ENCODE data around the gene GRB7.
"Not testable (repeated sequence)": the region's sequence is repeated elsewhere in the genome, so short reads cannot be mapped to it uniquely, and the experiment has no call there.

GRB7 gene

DNA sequence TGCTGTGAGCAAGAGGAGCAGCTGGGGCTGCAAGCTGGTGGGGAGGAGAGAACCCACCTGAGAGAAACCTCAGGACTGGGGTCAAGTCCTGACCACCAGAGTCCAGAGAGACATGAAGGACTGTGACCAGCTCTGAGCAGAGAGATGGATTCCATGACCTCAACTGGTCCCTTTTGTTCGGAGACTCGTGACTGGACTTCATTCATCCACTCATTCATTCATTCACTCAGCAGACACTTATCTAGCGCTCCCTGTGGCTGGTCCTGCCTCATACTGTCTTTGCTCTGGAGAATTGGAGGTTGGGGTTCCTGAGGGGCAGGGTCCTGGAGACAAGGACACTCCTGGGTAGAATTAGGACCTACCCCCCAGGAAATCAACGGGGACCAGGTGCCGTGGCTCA is 33.8 kb upstream of the GRB7 start:
- no peak overlapping the region for H3K4me3 Mint-ChIP-seq
- no peak overlapping the region for H3K27ac Mint-ChIP-seq
- peaks cover 16% of the 10 kb centered on the region for H3K27me3 Mint-ChIP-seq
- H3K9me3 Mint-ChIP-seq (ENCODE audit: low read depth), result no peaks in the 10 kb centered on the region
- no peaks in the 10 kb centered on the region for H3K36me3 Mint-ChIP-seq
- peaks cover 23% of the 10 kb centered on the region for H3K4me1 Mint-ChIP-seq (ENCODE audit: low read depth)

DNA sequence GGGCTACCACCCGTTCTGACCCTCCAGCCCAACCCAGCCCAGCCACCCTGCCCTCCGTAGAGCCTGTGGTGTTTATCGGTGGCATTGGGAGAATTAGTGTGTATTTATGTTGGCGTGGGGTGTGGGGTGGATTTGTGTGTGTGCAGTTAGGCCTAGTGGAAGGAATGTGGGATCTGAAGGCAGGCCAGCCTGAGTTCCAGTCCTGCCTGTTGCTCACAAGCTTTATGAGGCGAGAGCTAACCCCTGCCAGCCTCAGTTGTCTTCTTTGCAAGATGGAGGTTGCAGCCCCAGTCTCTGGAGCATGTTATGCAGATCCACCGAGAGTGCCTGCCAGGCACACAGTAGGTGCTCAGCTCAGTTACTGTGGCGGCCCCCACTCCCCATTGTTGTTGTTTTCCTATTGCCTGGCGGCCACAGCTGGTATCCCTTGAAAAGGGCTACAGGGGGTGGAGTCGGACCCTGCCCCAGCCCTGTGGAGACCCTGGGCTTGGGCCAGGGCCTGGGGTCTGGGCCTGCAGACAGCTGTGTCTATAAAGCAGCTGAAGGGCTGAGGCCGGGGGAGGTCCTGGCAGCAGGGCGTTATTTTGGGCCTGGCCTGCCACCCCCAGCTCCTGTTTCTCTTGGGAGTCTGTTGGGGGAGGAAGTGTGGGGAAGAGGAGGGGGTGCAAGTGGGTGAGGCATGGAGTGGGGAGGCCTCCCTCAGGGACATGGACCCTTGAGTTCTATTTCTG is 32.8 kb upstream of the GRB7 start:
- no peak overlapping the region for H3K27ac Mint-ChIP-seq
- H3K4me3 Mint-ChIP-seq, result no peak overlapping the region
- peaks cover 9% of the 10 kb centered on the region for H3K27me3 Mint-ChIP-seq
- H3K36me3 Mint-ChIP-seq, result no peaks in the 10 kb centered on the region
- H3K9me3 Mint-ChIP-seq (ENCODE audit: low read depth), result no peaks in the 10 kb centered on the region
- peaks cover 22% of the 10 kb centered on the region for H3K4me1 Mint-ChIP-seq (ENCODE audit: low read depth)

DNA sequence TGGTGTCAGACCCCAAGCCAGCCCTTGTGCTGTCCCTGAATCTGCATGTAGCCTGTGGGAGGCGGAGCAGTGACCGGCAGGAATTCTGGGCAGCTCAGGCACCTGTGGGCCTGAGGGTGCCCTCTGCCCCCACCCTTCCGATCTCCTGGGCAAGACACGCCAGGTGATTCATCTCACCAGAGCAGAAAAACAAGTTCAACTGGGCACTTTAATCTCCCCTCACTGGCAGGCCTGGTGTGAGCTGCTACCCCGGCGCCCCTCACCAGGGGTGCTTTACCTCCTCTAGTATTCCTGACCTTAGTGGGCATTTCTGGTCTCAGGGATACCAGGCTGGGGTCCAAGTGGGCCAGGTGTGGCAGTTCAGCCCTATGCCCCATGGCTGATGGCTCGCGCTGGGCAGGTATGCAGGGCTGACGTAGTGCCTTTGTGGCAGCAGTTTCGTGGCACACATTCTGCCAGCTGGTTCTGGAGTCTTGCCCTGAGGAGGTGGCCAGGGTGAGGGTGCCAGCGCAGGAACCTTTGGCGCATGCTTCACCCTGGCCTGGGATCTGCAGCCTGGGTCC is 31.9 kb upstream of the GRB7 start:
- H3K4me1 Mint-ChIP-seq (ENCODE audit: low read depth), result peaks cover 22% of the 10 kb centered on the region
- H3K27ac Mint-ChIP-seq, result no peak overlapping the region
- H3K36me3 Mint-ChIP-seq, result no peaks in the 10 kb centered on the region

DNA sequence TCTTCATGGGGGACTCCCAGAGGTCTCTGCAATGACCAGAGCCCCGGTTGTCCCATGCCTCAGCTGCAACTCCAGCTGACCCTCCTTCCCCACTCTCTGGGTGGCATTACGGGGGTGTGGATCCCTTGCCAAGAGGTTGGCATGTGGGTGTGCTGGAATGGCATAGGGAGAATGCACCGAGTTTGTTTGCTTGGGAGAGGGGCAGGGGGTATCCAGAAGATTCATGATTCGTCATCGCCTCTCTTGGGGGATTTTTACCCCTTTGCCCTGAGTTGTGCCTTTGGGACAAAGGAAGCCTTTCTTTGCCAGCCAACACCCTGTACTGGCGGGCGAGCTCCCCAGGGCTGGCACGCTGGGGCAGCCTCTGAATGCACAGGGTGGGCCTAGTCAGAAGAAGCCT is 31.4 kb upstream of the GRB7 start:
- H3K27me3 Mint-ChIP-seq, result peaks cover 4% of the 10 kb centered on the region
- H3K36me3 Mint-ChIP-seq, result no peaks in the 10 kb centered on the region
- peaks cover 20% of the 10 kb centered on the region for H3K4me1 Mint-ChIP-seq (ENCODE audit: low read depth)
- H3K9me3 Mint-ChIP-seq (ENCODE audit: low read depth), result no peaks in the 10 kb centered on the region
- H3K27ac Mint-ChIP-seq, result no peak overlapping the region
- no peak overlapping the region for H3K4me3 Mint-ChIP-seq

More for the DNA sequence above, 31.9 kb upstream of the GRB7 start:
- Mint-ChIP-seq H3K9me3 (ENCODE audit: low read depth) (no peaks in the 10 kb centered on the region), H3K27me3 (peaks cover 9% of the 10 kb centered on the region), H3K4me3 (no peak overlapping the region)

DNA sequence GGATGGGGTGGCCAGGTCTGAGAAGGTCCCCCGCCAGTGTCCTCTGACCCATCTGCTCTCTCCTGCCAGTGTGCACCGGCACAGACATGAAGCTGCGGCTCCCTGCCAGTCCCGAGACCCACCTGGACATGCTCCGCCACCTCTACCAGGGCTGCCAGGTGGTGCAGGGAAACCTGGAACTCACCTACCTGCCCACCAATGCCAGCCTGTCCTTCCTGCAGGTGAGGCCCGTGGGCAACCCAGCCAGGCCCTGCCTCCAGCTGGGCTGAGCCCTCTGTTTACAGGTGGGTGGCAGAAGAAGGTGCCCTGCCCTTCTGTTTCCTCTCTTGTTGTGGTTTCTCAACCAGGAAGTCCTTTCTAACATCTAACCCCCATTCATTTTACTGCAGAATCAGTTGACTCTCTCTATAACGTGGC is 30.8 kb upstream of the GRB7 start:
- H3K27me3 Mint-ChIP-seq, result no peaks in the 10 kb centered on the region
- no peak overlapping the region for H3K4me3 Mint-ChIP-seq
- no peaks in the 10 kb centered on the region for H3K9me3 Mint-ChIP-seq (ENCODE audit: low read depth)
- no peaks in the 10 kb centered on the region for H3K36me3 Mint-ChIP-seq
- no peak overlapping the region for H3K27ac Mint-ChIP-seq
- peaks cover 20% of the 10 kb centered on the region for H3K4me1 Mint-ChIP-seq (ENCODE audit: low read depth)

DNA sequence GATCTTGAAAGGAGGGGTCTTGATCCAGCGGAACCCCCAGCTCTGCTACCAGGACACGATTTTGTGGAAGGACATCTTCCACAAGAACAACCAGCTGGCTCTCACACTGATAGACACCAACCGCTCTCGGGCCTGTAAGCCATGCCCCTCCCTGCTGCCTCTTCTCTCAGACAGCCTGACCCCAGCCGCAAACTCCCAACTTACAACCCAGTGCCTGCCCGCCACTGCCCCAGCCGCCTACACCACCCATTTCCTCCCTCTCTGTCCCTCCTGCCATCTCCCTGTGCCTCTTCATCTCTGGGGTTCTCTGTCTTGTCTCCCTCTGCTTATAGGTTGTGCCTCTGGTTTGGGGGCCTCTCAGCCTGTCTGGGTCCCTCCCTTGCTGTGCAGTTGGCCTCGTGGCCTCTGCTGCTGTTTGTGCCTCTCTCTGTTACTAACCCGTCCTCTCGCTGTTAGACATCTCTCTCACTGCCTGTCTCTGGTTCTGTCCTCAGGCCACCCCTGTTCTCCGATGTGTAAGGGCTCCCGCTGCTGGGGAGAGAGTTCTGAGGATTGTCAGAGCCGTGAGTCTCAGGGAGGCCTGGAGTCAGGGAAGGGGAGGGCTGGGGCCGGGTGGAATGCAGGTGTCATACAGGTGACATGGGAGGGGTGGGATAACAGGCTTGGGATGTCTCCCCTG is 28.3 kb upstream of the GRB7 start:
- Mint-ChIP-seq H3K27ac (no peak overlapping the region), H3K4me3 (no peak overlapping the region), H3K27me3 (no peaks in the 10 kb centered on the region), H3K4me1 (ENCODE audit: low read depth) (peaks cover 20% of the 10 kb centered on the region), H3K36me3 (no peaks in the 10 kb centered on the region), H3K9me3 (ENCODE audit: low read depth) (no peaks in the 10 kb centered on the region)

DNA sequence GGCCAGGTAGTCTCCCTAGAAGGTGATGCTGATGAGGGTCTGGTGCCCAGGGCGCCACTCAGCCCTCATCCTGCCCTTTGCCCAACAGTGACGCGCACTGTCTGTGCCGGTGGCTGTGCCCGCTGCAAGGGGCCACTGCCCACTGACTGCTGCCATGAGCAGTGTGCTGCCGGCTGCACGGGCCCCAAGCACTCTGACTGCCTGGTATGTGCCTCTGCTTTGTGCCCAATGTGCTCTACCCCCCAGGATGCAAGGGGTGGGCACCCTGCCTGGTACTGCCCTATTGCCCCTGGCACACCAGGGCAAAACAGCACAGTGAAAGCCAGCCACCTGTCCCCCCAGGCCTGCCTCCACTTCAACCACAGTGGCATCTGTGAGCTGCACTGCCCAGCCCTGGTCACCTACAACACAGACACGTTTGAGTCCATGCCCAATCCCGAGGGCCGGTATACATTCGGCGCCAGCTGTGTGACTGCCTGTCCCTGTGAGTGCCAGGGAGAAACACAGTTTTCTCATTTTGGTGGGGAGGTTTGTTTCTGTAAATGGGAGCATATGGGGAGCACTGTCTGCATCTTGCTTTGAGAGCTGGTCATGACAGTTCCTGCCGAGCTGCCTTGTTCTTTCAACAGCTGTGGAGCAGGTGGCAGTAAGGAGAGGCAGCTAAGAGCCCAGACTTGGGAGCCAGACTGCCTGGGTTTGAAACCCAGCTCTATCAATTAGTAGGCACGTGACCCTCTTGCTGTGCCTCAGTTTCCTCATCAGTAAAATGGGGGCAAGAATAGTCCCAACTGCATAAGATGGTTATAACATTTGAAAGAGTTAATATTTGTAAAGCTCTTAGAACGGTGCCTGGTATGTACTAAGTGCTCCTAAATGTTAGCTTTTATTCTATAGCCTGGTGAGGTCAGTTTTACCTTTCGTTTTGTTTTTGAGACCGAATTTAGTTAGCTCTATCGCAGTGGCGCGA is 27.5 kb upstream of the GRB7 start:
- Mint-ChIP-seq H3K27ac (no peak overlapping the region), H3K36me3 (no peaks in the 10 kb centered on the region), H3K4me3 (no peak overlapping the region), H3K27me3 (no peaks in the 10 kb centered on the region), H3K4me1 (ENCODE audit: low read depth) (peaks cover 20% of the 10 kb centered on the region), H3K9me3 (ENCODE audit: low read depth) (no peaks in the 10 kb centered on the region)

DNA sequence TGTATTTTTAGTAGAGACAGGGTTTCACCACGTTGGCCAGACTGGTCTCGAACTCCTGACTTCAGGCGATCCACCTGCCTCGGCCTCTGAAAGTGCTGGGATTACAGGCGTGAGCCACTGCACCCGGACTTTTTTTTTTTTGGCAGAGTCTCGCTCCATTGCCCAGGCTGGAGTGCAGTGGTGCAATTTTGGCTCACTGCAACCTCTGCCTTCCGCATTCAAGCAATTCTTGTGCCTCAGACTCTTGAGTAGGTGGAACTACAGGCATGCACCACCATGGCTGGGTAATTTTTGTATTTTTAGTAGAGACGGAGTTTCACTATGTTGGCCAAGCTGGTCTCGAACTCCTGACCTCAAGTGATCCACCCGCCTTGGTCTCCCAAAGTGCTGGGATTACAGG is 26.7 kb upstream of the GRB7 start:
- not testable (repeated sequence) for H3K4me3 Mint-ChIP-seq; H3K9me3 Mint-ChIP-seq (ENCODE audit: low read depth); H3K27me3 Mint-ChIP-seq; H3K36me3 Mint-ChIP-seq; H3K27ac Mint-ChIP-seq
- H3K4me1 Mint-ChIP-seq (ENCODE audit: low read depth), result peaks cover 20% of the 10 kb centered on the region

DNA sequence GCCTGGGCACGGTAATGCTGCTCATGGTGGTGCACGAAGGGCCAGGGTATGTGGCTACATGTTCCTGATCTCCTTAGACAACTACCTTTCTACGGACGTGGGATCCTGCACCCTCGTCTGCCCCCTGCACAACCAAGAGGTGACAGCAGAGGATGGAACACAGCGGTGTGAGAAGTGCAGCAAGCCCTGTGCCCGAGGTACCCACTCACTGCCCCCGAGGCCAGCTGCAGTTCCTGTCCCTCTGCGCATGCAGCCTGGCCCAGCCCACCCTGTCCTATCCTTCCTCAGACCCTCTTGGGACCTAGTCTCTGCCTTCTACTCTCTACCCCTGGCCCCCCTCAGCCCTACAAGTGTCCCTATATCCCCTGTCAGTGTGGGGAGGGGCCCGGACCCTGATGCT is 25.9 kb upstream of the GRB7 start:
- H3K4me1 Mint-ChIP-seq (ENCODE audit: low read depth), result peaks cover 14% of the 10 kb centered on the region
- no peaks in the 10 kb centered on the region for H3K27me3 Mint-ChIP-seq
- H3K27ac Mint-ChIP-seq, result no peak overlapping the region
- no peak overlapping the region for H3K4me3 Mint-ChIP-seq
- H3K9me3 Mint-ChIP-seq (ENCODE audit: low read depth), result no peaks in the 10 kb centered on the region
- H3K36me3 Mint-ChIP-seq, result no peaks in the 10 kb centered on the region

DNA sequence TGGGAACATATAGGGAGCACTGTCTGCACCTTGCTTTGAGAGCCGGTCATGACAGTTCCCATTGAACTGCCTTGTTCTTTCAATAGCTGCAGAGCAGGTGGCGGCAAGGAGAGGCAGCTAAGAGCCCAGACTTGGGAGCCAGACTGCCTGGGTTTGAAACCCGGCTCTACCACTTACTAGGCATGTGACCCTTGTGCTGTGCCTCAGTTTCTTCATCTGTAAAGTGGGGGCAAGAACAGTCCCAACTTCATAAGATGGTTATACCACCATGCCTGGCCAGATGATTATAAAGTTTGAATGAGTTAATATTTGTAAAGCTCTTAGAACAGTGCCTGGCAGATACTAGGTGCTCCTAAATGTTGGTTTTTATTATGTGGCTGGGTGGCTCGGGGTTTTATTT is 23.5 kb upstream of the GRB7 start:
- peaks cover 4% of the 10 kb centered on the region for H3K4me1 Mint-ChIP-seq (ENCODE audit: low read depth)

DNA sequence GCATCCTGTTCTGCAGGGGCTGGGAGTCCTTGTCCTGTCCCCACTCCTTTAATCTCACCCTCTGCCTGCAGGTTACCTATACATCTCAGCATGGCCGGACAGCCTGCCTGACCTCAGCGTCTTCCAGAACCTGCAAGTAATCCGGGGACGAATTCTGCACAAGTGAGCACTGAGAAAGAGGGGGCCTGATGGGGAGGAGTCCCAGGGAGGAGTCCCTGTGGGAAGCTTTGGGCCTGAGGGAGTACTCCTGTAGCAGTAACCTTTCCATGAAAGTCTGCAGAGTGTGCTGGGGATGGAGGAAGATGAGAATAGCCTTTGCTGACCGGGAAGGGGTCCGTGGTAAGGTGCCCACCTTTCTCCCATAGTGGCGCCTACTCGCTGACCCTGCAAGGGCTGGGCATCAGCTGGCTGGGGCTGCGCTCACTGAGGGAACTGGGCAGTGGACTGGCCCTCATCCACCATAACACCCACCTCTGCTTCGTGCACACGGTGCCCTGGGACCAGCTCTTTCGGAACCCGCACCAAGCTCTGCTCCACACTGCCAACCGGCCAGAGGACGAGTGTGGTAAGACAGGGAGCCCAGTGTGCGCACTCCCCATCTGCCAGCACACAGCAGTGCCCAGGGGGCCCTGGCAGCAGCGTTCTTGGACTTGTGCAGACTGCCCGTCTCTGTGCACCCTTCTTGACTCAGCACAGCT is 22.2 kb upstream of the GRB7 start:
- no peak overlapping the region for H3K4me3 Mint-ChIP-seq
- no peaks in the 10 kb centered on the region for H3K4me1 Mint-ChIP-seq (ENCODE audit: low read depth)
- H3K9me3 Mint-ChIP-seq (ENCODE audit: low read depth), result no peaks in the 10 kb centered on the region
- H3K36me3 Mint-ChIP-seq, result no peaks in the 10 kb centered on the region
- H3K27ac Mint-ChIP-seq, result no peak overlapping the region
- no peaks in the 10 kb centered on the region for H3K27me3 Mint-ChIP-seq

More for the DNA sequence above, 23.5 kb upstream of the GRB7 start:
- no peak overlapping the region for H3K4me3 Mint-ChIP-seq
- H3K27ac Mint-ChIP-seq, result no peak overlapping the region
- no peaks in the 10 kb centered on the region for H3K36me3 Mint-ChIP-seq
- no peaks in the 10 kb centered on the region for H3K9me3 Mint-ChIP-seq (ENCODE audit: low read depth)
- no peaks in the 10 kb centered on the region for H3K27me3 Mint-ChIP-seq

DNA sequence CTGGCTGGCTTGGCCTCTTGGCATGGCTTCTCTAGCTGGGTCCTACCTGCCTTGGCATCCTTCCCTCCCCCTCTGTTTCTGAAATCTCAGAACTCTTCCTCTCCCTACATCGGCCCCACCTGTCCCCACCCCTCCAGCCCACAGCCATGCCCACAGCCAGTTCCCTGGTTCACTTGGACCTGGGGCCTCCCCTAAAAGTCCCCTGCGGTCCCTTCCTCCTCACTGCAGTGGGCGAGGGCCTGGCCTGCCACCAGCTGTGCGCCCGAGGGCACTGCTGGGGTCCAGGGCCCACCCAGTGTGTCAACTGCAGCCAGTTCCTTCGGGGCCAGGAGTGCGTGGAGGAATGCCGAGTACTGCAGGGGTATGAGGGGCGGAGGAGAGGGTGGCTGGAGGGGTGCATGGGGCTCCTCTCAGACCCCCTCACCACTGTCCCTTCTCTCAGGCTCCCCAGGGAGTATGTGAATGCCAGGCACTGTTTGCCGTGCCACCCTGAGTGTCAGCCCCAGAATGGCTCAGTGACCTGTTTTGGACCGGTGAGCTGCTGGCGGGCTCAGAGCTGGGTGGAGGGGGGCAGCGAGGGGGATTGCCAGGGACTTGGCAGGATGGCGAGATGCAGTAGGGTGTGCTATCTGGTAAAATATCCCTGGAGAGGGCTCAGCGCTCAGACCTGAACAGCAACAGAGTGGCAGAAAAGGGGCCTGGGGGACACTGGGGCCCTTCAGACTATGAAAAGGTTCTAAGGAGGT is 21.5 kb upstream of the GRB7 start:
- H3K4me1 Mint-ChIP-seq (ENCODE audit: low read depth), result no peaks in the 10 kb centered on the region
- no peaks in the 10 kb centered on the region for H3K9me3 Mint-ChIP-seq (ENCODE audit: low read depth)
- H3K27me3 Mint-ChIP-seq, result no peaks in the 10 kb centered on the region
- H3K4me3 Mint-ChIP-seq, result no peak overlapping the region
- no peaks in the 10 kb centered on the region for H3K36me3 Mint-ChIP-seq
- no peak overlapping the region for H3K27ac Mint-ChIP-seq

DNA sequence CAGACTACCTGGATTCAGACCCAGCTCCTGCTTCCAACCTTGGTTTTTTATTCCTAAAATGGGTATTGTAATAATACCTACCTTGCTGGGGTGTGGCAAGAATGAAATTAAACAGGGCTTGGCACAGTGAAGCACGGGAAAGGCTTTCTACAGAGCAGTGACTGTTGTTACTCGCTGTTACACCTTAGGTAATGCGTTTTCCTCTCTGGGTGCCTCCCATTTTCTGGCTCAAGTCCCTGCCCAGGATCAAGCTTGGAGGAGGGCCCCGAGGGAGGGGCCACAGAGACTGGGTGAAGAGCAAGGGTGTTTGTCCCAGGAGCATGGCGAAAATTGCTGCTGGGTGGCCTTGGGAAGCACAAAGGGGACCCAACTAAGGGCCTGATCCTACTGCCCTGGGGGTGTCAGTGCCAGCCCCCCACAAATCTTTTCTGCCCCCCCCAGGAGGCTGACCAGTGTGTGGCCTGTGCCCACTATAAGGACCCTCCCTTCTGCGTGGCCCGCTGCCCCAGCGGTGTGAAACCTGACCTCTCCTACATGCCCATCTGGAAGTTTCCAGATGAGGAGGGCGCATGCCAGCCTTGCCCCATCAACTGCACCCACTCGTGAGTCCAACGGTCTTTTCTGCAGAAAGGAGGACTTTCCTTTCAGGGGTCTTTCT is 20.7 kb upstream of the GRB7 start:
- no peaks in the 10 kb centered on the region for H3K27me3 Mint-ChIP-seq
- no peak overlapping the region for H3K27ac Mint-ChIP-seq
- no peak overlapping the region for H3K4me3 Mint-ChIP-seq
- no peaks in the 10 kb centered on the region for H3K36me3 Mint-ChIP-seq
- no peaks in the 10 kb centered on the region for H3K4me1 Mint-ChIP-seq (ENCODE audit: low read depth)
- H3K9me3 Mint-ChIP-seq (ENCODE audit: low read depth), result no peaks in the 10 kb centered on the region

All from activated naive CD8-positive, alpha-beta T cell (primary cell).